HuH-7 (cell line): Measurements from ENCODE around the gene PIP5K1B.

Experiments used
- DNase-seq: peaks from one replicate; pipeline ENCODE4 v3.0.0; 2011; ENCODE audit warnings: low spot score

PIP5K1B gene

DNA sequence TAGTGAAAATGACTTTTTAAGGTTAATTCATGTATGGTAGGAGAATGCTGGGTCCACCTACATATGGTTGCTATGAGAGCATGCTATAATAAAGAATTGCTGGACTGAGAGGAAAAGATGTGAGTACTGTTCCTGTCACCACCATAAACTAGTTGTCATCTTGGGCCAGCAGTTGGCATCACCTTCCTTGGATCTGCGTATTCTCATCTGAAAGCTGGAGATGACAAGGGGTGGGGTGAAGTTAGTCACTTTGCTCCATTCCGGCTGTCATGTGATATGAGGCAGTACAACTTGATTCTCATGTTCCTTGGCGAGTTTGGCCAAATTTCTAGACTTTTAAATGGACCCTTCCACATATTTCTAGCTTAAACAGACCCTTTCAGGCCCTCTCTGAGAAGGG, 33.3 kb downstream of the PIP5K1B start:
- DNase-seq, result no peak

DNA sequence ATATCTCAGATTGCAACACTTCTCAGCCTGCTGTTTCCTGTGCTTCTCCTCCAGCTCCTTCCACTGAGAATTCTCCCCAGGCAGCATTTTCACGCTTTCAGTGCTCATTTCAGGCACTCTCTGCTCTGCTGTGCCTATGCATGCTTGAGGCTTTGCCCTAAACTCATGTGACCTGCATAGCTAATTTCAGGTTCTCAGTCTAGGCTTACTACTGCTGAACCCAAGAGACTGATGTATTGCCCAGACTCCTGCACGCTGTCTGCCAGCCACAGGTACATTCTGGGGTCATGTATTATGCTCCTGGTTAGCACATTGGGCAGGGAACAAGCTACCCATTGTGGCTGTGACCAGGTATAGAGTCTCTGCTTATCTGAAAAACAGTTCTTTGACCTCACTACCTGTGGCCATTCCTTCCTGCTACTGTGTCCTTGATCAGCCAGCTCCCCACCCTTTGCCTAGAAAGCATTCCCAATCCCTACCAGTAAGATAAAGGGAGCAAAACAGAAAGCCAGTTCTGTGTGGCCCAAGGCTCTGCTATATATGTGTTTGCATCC, 34.7 kb downstream of the PIP5K1B start:
- peak; percentile 26 for DNase-seq

DNA sequence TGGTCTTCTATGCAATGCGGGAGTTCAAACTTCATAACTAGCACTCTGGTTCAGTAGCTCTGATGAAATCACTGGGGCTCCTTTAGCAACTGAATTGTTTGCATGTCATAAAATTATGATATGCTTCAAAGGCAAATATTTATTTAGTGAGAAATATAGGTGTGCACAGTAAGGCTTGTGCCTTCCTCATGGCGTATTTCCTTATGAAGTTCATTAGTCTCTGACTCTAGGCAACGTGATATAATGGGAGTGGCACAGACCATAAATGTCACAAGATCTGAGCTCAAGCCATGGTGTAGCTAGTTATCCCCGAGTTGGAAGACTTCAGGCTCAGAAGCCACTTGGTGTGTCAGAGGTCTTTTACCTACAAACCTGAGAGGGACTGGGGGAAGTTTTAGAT, 35.5 kb downstream of the PIP5K1B start:
- peak; percentile 22 for DNase-seq

DNA sequence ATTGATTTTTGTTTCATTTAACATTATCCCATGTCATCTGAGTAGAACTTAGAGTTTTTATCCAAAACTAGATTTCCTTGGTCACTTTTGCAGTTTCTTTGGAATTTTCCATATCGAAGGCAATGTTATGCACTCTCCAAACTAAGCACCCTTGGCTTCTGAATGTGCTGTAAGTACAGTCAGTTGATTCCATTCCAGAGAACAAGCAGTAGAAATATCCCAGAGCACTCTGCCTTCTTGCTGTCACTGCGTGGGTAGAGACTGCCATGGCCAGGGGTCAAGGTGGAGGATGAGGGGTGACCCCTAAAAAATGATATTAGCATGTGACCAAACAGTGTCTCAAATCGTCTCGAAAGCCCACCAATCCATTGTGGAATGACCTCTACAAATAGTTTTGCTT, 36.2 kb downstream of the PIP5K1B start:
- no peak for DNase-seq

DNA sequence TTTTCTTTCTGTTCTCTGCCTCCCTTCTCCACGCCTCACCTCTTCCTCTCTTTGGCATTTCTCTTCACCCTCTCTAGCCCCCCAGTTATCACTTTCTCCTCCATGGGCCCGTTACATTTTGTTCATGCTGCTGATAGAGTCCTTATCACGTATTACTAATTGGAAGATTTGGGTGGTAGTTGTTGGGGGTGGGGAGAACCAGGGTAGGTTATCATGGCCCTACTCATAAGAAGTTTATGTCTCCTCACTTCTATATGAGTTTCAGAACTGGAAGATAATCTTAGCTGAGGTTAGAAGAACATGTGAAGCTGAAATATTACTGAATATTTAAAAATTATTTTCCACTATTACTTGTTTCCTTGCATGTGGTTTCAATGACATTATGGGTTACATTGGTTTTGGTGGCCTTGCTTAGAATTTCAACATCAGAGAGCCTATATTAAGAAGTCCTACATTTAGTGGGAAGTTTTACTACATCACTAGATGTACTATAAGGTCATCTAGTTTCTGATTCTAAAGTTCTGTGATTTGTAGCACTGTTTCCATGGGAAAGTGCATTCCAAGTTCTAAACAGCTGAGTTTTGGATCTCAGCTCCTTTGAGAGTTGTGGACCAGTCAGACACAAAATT, 36.8 kb downstream of the PIP5K1B start:
- no peak for DNase-seq

DNA sequence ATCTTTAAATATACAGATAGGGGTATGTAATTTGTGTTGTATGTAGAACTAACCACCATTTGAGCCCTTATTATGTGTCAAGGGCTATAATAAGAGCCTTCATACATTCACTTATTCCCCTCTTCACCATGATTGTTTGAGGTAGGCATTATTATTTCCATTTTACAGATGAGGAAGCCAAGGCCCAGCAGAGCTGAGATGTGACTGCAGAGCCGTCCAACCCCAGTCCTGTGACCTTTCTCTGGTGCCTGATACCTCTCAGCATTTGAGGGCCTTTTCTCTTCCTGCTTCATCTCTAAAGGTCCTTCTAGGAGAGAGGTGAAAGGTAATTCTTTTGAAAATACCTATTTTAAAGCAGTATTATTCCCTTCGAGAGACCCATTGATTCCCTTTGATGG, 37.3 kb downstream of the PIP5K1B start:
- DNase-seq, result no peak

DNA sequence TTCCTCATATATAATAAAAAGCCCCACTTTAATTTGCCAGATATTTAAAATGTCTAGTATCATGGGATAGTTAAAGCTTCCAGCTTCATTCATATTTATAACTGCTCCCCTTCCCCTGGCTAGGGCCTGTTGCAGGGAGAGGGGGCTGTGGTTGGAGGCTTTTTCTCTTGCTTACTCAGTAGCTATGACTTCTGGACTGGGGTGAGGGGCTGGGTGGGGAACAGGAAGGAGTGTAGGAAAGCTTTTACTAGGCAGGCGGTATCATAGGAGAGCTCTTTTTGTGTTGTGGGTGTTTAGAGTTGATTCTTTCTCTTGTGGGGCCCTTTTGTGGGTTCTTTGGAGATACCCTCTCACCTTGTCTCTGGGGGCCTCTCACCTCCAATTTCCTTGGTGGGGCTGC, 39.4 kb downstream of the PIP5K1B start:
- no peak for DNase-seq

DNA sequence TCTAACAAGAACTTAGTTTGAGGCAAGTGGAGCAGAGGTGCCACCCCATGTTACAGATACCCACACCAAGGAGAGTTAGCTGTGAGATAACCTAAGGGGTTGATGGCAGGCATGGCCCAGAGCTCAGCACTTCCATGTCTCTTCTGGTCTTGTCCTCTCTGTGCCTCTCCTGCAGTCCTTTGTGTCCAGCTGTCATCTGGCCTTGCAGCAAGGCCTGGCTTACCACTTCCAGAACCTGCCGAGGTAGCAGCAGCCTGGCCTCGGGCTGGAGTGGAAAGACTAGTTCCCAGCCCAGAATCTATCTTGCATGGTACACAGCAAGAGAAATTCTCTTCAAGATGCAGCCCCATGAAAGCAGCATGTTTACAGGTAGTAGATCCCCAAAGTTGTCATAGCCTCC, 41.5 kb downstream of the PIP5K1B start:
- no peak for DNase-seq

DNA sequence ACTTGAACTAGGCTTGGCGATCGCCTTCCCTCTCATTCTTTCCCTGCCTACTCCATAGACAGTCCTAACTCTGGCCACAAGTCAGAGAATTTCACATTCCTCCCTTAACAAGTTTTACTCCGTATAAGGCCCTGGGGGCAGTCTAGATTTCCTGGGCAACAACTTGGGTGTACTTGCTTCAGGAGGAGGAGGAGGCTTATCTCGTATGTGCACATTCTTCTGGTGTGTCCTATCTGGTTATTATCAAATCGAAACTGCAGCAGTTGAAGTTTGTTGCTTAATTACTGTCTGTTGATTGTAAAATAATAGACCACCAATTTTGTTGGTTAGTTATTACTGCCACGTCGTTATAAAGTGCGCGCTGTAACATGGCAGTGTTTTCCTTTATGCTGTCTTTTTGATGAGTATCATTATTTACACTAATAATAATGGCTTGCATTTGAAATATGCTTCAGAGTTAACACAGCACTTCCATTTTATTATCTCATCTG, 42.0 kb downstream of the PIP5K1B start:
- DNase-seq, result no peak

DNA sequence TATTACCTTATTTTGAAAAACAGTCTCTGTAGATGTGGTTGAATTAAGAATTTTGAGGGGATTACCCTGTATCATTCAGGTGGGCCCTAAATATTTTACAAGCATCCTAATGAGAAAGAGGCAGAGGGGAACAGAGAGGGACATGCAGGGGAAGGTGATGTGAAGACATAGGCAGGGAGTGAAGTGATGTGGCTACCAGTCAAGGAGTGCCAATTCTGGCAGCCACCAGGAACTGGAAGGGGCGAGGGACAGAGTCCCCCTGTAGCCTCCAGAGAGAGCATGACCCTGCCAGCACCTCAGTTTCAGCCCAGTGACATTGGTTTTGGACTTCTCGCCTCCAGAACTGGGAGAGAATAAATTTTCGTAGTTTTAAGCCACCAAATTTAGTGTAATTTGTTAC, 44.1 kb downstream of the PIP5K1B start:
- DNase-seq, result no peak

DNA sequence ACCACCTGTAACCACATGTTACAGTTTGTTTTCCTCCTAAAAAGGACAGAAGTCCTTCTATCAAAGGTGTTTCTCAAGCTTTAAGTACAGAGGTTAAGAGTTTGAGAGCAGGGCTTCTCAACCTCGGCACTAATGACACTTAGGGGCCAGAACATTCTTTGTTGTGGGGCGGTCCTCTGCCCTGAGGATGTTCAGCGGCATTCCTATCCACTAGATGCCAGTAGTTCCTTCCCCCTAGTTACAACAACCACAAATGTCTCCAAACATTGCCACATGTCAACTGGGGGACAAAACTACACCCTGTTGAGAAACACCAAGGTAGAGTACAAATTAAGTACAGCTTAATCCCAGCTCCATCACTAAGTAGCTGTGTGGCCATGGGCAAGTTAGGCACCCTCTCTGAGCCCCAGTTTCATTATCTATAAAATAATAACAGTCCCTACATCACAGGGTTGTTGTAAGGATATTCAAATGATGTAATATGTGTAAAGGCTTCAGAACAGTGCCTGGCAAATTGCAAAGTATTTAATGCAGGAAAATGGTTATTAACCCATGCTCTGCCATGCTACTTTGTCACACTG, 44.6 kb downstream of the PIP5K1B start:
- DNase-seq, result no peak

DNA sequence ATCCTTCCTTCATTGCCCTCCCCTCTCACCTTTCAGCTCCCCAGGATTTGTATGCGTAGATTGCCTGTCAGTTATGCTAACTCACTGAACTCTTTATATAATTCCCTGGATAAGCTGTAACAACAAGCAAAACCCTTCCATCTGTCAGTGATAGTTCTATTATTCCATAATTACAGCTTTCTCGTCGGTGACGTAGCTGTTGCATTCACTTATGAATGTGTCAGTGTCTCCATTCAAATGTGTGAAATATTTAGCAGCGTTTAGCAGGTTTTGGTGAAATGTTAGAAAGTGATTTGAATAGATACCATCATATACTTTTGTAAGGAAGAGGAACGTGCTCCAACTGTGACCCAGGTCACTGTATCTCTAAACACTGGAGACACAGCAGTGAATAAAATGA, 45.2 kb downstream of the PIP5K1B start:
- no peak for DNase-seq

DNA sequence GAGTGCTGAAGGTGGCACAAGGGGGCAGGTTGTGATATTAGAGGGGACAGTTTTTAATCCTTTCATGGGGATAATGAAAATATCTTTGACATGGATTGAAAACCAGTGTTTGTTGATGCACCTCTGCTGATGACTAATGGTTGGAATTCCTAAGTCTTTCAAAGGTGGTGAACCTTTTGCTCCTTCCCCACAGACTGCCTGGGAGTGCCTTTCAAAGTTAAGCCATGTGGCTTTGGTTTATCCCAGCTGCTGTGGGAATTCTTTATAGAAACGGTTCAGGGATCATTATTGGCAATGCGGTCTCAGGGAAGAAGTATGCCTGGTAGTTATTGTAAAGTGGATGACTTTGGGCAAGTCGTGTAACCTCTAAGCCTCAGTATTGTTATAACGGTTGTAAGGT, 45.7 kb downstream of the PIP5K1B start:
- no peak for DNase-seq

DNA sequence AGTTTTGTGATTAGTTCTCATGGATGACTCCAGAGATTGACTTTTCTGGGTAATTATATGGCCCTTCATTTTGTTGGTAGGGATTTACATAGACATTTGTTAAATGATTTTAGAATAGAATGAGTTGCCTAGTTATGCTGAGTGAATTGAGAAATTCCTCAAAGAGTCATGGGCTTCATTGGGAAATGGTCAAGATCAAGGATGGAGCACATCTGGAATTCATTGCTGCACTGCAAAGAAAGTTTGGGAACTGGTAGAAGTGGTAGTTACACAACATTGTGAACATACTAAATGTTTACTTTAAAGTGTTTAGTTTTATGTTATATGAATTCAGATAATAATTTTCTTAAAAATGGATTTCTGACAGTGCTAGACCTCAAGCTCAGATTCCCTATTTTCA, 46.5 kb downstream of the PIP5K1B start:
- DNase-seq, result no peak

DNA sequence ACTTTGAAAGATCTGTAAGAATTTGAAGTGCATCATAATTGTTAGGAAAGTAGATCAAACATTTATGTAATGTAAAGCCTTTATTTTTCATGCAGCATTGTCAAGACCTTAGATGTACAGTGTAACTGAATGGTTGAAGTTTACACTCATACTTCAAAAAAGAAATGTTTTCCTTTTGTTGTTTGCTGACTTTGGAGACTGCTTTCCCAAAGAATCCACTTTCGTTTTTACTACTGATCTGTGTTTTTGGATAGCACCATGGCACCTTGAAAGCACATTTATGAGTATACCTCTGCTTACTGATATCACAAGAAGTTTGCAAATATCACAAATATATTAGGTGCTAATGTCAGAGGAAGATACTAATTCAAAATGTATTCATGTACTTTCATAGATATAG, 50.0 kb downstream of the PIP5K1B start:
- DNase-seq, result no peak

DNA sequence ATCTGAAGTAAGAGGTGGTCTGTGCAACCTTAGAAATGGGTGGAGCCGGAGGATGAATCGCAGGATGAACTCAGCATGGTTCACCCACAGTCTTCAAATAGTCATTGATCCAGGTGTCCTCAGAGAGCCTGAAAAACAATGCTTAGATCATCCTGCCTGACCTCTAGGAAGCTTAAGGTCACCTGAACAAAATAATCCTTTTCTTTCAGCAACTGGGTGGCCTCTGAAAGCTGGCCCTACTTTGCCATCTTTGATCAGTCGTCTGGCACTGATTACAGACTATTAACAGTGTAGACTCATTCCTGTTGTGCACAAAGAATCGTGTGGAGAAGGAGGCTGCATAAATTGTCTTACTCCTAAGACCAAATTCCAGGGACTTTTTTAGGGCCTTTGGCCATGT, 50.7 kb downstream of the PIP5K1B start:
- DNase-seq, result no peak

DNA sequence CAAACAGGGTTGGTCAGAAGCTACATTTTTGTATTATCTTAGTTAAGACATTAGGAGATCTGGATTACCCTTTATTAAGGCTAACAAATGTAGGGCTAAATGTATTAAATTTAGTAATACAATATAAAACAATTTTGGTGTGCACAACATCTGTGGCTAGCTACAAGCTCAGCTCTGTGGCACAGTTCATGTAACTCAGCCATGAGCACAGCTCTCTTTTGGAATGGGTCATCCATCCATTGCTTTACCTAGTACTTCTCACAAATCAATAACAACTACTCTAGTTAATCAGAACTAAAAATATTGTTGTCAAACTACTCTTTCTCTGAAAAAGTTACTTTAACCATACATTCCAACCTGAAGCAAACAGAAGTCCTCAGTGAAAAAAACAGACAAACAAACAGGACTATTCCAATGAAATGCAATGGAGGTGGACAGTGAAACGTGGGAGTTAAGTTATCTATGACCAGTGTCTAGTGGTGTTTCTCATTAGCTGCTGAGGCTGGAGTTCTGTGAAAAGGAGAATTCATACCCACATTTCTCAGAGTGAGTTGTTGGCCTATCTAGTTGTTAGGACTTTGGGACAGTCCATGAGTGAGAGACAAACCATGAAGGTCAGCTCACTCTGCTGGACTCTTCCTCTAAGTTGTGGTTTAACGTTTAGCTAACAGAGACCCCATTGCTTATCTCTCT, 55.1 kb downstream of the PIP5K1B start:
- no peak for DNase-seq

DNA sequence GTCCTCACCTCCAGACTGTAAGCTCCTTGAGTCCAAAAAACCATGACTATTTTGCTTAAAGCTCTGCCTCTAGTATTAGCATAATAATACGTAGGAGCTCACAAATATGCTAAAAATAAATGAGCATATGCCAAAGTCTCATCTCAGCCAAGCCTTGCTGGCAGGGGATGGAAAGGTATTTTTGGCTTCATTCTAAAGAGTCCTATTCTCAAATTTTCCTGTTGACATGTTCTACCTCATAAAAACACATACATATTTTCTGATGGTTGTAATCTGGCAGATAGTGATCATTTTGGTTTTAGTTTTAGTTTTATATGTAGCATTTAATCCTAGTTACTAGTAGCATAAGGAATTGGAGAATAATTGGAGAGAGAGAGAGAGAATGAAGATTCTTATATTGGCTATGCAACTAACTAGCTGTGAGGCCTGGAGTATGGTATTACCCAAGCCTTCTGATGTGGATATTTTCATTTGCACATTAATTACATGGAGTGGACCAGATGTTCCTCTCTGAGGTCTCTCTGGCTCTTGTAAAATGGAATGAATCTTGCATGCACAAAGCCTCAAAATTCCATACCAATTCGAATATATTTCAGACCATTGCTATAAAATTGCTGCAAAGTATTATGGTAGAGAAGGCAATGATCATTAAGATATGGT, 55.8 kb downstream of the PIP5K1B start:
- no peak for DNase-seq

DNA sequence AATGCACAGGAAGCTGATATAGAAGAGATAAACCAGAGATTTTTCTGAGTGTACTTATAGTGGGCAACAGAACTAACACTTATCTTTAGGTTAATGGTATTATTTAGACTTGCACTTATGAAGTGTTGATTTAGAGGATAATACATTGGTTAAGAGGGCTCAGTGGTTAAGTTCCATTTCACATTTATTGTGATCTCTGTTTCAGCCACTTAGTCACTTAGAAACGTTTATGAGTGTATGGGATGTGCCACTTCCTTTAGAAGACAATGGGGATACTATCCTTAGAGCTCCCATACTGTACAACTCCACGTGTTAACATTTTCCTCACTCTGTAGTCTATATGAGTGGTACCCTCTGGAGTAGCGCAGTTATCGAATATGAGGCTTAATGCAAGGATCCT, 57.5 kb downstream of the PIP5K1B start:
- DNase-seq, result no peak

DNA sequence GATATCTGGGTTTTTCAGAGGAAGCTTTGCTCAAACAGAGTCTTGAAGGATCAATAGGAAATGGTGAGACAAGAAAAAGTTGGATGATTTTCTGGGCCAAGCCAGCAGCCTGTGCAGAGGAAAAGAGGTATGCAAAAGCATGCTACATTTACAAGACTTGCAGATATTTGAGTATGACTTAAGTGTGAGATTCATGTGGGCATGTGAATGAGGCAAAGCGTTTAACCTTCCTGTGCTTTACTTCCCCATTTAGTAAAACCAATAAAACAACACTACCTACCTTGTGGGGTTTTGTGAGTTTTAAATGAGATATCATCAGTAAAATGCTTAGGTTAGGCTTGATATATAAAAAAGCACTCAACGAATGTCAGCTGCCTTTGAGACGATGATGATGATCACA, 58.1 kb downstream of the PIP5K1B start:
- no peak for DNase-seq

DNA sequence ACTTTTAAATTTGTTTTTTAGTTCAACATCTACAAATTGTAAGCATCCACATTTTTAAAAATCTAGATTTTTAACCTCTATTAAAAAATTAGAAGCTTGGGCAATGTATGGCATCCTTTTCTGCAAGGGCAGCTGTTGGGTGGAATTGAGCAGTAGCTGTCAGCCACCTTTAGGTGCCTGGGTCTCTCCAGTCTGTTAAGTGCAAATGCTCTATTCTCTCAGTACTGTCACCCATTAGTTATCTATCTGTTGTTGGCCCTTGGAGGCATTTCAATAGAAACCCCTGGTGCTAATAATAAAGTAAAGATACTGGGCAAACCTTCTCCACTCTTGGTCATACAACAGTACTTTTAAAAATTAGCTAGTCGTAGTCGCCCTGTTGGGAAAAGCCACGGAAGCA, 63.6 kb downstream of the PIP5K1B start:
- DNase-seq, result no peak

DNA sequence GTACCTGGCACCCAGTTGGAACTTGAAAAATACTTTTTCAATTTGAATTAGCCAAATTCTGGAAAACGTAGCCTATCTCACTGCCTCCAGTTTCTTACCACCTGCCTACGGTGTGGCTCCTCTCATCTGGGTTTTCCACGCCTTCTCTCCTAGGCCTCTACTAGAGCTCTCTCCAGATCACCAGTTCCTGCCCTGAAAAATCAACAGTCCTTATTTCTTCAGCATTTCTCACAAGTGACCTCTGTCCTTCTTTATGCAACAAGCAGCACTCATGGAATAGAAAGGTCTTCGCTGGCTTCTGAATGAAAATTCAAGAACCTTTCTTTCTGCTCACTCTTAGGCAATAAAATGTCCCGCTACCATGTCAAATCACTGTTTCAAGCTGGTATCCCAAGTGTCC, 64.8 kb downstream of the PIP5K1B start:
- no peak for DNase-seq

DNA sequence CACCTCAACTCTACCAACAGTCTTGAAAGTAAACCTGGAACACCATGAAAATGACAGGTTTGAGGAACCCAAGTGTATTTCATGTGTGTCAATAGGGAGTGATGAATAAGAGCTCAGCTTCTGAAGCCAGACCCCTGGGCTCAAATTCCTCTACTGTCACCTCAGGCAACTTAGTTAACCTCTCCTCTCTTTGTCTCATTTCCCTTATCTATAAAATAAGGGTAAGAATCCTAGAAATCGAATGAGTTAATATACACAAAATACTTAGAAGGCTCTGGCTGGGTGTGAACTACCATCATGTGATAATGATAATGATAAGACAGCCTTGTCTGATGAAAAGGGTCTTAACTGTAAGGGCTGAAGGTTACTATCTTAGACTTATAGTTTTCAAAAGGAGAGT, 66.3 kb downstream of the PIP5K1B start:
- DNase-seq, result no peak
